Endodermal cell (in vitro differentiated cells): ENCODE measurements around the gene ISX. TPM values are rescaled to one million over a fixed set of nuclear protein-coding genes. Genes with fewer than 3 reads are reported as not detected.
A peak's percentile ranks its signal among the peaks of the same experiment; 100 is the strongest.

Source experiments
- DNase-seq: peaks from one replicate; pipeline ENCODE4 v3.0.0-alpha.2; 2017
- H3K27ac ChIP-seq: 2 replicates; pipeline ENCODE4 v1.5.1; 2013; ENCODE audit warnings: mild to moderate bottlenecking, low read depth, low read length, moderate library complexity
- H3K27me3 ChIP-seq: 2 replicates; pipeline ENCODE4 v1.6.1; 2013; ENCODE audit warnings: mild to moderate bottlenecking, low read length, moderate library complexity; ENCODE audit not compliant: insufficient read depth, control insufficient read depth, poor library complexity, severe bottlenecking
- H3K36me3 ChIP-seq: 2 replicates; pipeline ENCODE4 v1.7.0; 2013; ENCODE audit warnings: mild to moderate bottlenecking, low read length, moderate library complexity; ENCODE audit not compliant: control insufficient read depth, insufficient read depth
- H3K4me1 ChIP-seq: one replicate; pipeline ENCODE4 v1.7.0; 2013; ENCODE audit warnings: low read length; ENCODE audit not compliant: control insufficient read depth, insufficient read depth
- H3K4me3 ChIP-seq: 2 replicates; pipeline ENCODE4 v1.5.1; 2013; ENCODE audit warnings: mild to moderate bottlenecking, low read length, moderate library complexity
- H3K9ac ChIP-seq: 2 replicates; pipeline ENCODE4 v1.6.1; 2013; ENCODE audit warnings: mild to moderate bottlenecking, low read length, moderate library complexity; ENCODE audit not compliant: poor library complexity, severe bottlenecking; ENCODE audit errors: extremely low read depth
- H3K9me3 ChIP-seq: 2 replicates; pipeline ENCODE4 v1.6.1; 2013; ENCODE audit warnings: mild to moderate bottlenecking, low read length, moderate library complexity; ENCODE audit not compliant: control insufficient read depth
- H3K27ac Mint-ChIP-seq: 2 replicates; pipeline ENCODE4 v1.8.0; 2020; ENCODE audit warnings: mixed read lengths
- H3K27me3 Mint-ChIP-seq: 2 replicates; pipeline ENCODE4 v1.8.0; 2021; ENCODE audit warnings: mild to moderate bottlenecking, mixed read lengths; ENCODE audit not compliant: insufficient read depth
- H3K36me3 Mint-ChIP-seq: 2 replicates; pipeline ENCODE4 v1.8.0; 2020; ENCODE audit warnings: low read depth, mixed read lengths
- H3K4me1 Mint-ChIP-seq: 2 replicates; pipeline ENCODE4 v1.8.0; 2020; ENCODE audit warnings: mixed read lengths
- H3K4me3 Mint-ChIP-seq: 2 replicates; pipeline ENCODE4 v1.8.0; 2020; ENCODE audit warnings: mild to moderate bottlenecking, moderate library complexity, mixed read lengths
- H3K9me3 Mint-ChIP-seq: 2 replicates; pipeline ENCODE4 v1.8.0; 2020; ENCODE audit warnings: mild to moderate bottlenecking, mixed read lengths
- CTCF ChIP-seq: fragments of 200-600 bp; sonication (generic); conservative IDR thresholded peaks from 2 replicates; pipeline ENCODE4 v1.5.0; 2021; ENCODE audit warnings: antibody characterized with exemption, mild to moderate bottlenecking
- WGBS, 2 experiments: methylation state at CpG; one replicate each; pipeline versions ENCODE4 v1.1.5 to v1.1.7; 2013; ENCODE audit warnings: missing lambda C conversion rate in 2 of 2, mixed read lengths in 1 of 2; ENCODE audit not compliant: insufficient coverage in 1 of 2, insufficient read length in 1 of 2; 5-methylcytosine and 5-hydroxymethylcytosine counted together
- total RNA-seq, 2 donors: library from RNA; stranded (reverse); fragmentation: NEBNext Ultra II Directional in 1 of 2; extraction: Animal tissue kit (Norgen Biotek cat#: 25700) in 1 of 2; gene quantifications; 2 replicates in 1 of 2; 3 replicates in 1 of 2; pipeline ENCODE4 v1.2.1, GENCODE V29; 2021

Gene ISX
- total RNA-seq, 2 donors from 2014 or later = 0.07 to 0.13 TPM

GRCh38 chr22:35059632-35060031 lies 6.3 kb upstream of the ISX start:
- H3K36me3 Mint-ChIP-seq = no peaks in the 10 kb centered on the region
- peaks cover 6% of the 10 kb centered on the region for H3K4me1 Mint-ChIP-seq
- no peak overlapping the region for H3K4me3 Mint-ChIP-seq
- Histone ChIP-seq H3K36me3 (no peaks in the 10 kb centered on the region), H3K27ac (no peak overlapping the region), H3K4me1 (peaks cover 9% of the 10 kb centered on the region), H3K9me3 (no peaks in the 10 kb centered on the region), H3K27me3 (no peaks in the 10 kb centered on the region), H3K4me3 (no peak overlapping the region), H3K9ac (no peak overlapping the region)
- H3K9me3 Mint-ChIP-seq = peaks cover 5% of the 10 kb centered on the region
- no peak overlapping the region for H3K27ac Mint-ChIP-seq
- H3K27me3 Mint-ChIP-seq = peaks cover 6% of the 10 kb centered on the region
- DNase-seq = no peak
- no peak for TF ChIP-seq CTCF
- WGBS, 2 experiments = 84% methylated on average over 2 of the region's 3 CpGs; no CpG with 5 or more reads in 1 of the 2 experiments

GRCh38 chr22:35064664-35065063 lies 1.3 kb upstream of the ISX start:
- no peak for DNase-seq
- Mint-ChIP-seq H3K4me1 (peaks cover 13% of the 10 kb centered on the region), H3K36me3 (no peaks in the 10 kb centered on the region), H3K27ac (peak overlapping the region; percentile 70), H3K9me3 (peaks cover 2% of the 10 kb centered on the region), H3K27me3 (peaks cover 5% of the 10 kb centered on the region), H3K4me3 (no peak overlapping the region)
- no peaks in the 10 kb centered on the region for H3K27me3 ChIP-seq
- no peaks in the 10 kb centered on the region for H3K9me3 ChIP-seq
- H3K27ac ChIP-seq = no peak overlapping the region
- 100% methylated on average over 1 of the region's 1 CpG for WGBS, 2 experiments
- no peak overlapping the region for H3K9ac ChIP-seq
- H3K4me1 ChIP-seq = no peaks in the 10 kb centered on the region
- no peaks in the 10 kb centered on the region for H3K36me3 ChIP-seq
- no peak overlapping the region for H3K4me3 ChIP-seq
- no peak for TF ChIP-seq CTCF

GRCh38 chr22:35065183-35065582 lies 775 bp upstream of the ISX start:
- TF ChIP-seq CTCF = no peak

More at GRCh38 chr22:35065183-35065582, 775 bp upstream of the ISX start:
- H3K27me3 ChIP-seq = no peaks in the 10 kb centered on the region
- no peak overlapping the region for H3K27ac ChIP-seq
- no peak overlapping the region for H3K4me3 Mint-ChIP-seq
- no peak overlapping the region for H3K27ac Mint-ChIP-seq
- no peaks in the 10 kb centered on the region for H3K36me3 ChIP-seq
- no peaks in the 10 kb centered on the region for H3K9me3 Mint-ChIP-seq
- no peaks in the 10 kb centered on the region for H3K36me3 Mint-ChIP-seq
- peaks cover 13% of the 10 kb centered on the region for H3K4me1 Mint-ChIP-seq
- WGBS, 2 experiments = 89% methylated on average over 1 of the region's 1 CpG; no CpG with 5 or more reads in 1 of the 2 experiments
- no peak for DNase-seq
- no peak overlapping the region for H3K4me3 ChIP-seq
- no peaks in the 10 kb centered on the region for H3K4me1 ChIP-seq
- H3K9ac ChIP-seq = no peak overlapping the region
- peaks cover 5% of the 10 kb centered on the region for H3K27me3 Mint-ChIP-seq
- no peaks in the 10 kb centered on the region for H3K9me3 ChIP-seq
